MM.1S (cell line): ENCODE results near the gene FRMD6.

Experiments
- CTCF ChIP-seq: fragments of 300-600 bp; sonication (generic); IDR thresholded peaks from 2 replicates; pipeline ENCODE4 v1.5.1; 2016; ENCODE audit warnings: antibody characterized with exemption, low read length, mixed read lengths
- EZH2 ChIP-seq: fragments of 300-600 bp; sonication (generic); optimal IDR thresholded peaks from 2 replicates; pipeline ENCODE3; 2017; ENCODE audit warnings: low read depth, mild to moderate bottlenecking, antibody characterized with exemption, low read length, mixed read lengths

- TF ChIP-seq CTCF (no peak), EZH2 (no peak)
These were observed 73.4 kb downstream of the FRMD6 start for GRCh38 chr14:51725061-51725460.
